ENCODE results near the gene MARK1.

MARK1 gene

DNA sequence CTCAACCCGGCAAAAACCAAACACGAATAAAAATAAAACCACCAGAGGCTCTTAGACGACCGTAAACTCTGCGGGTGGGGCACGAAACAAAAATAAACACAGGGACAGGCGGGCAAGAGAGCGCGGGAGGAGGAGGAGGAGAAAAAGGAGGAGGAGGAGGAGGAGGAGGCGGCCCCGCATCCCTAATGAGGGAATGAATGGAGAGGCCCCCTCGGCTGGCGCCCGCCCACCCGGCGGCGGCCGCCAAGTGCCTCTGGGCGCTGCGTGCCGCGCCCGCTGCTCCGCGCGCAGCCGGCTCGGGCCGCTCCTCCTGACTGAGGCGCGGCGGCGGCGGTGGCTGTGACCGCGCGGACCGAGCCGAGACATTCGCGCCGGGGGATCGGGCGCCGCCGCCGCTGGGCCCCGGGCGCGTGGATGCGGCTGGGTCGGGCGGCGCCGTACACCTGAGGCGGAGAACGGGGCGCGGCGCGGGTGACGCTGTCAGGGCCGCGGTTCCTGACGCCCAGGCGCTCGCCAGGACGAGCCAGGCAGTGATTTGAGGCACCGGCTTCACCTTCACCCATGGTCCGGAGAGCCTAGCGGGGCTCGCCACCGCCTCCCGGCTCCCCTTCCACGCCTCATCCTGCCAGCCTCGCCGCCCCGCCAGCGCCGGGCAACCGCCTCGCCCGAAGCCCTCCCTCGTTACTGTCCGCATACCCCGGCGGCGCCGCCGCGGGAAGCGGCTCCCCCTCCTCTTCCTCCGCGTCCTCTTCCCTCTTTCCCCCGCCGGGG, at the start of gene MARK1:
Gene MARK1 (plus strand): TSS at position 229 of the 771 bp plus-strand sequence. CDS start 687 bp downstream, outside the sequence.
- DNase-seq, result peak; percentile 57

DNA sequence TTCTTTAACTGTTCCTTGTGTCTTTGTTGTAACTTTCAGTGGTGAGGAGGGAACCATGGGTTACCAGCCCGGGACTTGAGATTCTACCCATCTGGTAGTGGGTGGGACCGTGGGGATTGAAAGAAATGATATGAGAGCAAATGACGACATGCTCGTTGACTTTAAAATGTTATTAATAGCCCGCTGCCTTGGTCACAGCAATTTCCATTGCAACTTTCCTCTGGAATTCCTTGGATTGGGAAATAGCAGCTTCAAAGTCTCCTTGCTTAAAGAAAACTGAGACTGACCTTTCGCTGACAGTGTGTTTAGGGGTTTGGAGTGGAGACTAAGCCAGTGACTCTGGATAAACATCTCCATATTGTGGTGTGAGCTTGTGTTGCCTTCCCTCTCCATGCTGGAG, 44.2 kb upstream of the MARK1 start:
- no peak for DNase-seq

DNA sequence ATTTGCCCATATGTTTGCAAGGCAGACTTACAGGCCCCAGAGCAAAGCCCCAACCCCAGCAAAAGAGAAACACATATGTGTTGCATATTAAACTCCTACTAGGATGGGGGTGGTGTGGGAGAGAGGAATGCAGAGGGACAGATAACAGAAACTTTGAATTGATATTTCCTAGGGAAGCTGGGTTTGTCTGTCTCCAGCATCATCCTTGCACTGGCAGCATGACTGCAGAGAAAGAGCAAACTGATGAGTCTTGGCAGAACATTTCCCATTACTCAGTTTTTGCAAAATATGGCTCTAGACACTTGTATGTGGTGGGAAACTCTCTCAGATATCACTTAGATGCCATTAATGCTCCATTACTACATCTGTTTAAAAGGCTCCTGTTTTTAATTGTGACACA, 43.8 kb upstream of the MARK1 start:
- DNase-seq, result no peak

DNA sequence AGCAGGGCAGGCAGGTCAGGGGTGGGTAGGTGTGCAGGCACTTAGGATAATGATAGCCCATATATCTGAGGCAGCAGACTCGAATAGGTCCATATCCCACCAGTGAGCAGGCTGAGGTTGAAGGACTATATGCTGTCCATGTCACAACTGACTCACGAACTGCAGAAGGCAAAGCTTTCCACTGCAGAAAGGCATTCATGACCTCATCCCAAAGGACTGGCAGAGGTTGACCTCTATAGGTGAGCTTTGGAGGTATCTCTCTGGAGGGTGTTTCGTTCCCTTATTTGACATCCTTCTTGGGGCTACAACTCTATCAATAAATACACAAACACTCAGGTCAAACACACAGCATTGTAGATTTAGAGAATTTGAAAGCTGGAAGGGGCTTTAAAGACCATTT, 42.8 kb upstream of the MARK1 start:
- no peak for DNase-seq

DNA sequence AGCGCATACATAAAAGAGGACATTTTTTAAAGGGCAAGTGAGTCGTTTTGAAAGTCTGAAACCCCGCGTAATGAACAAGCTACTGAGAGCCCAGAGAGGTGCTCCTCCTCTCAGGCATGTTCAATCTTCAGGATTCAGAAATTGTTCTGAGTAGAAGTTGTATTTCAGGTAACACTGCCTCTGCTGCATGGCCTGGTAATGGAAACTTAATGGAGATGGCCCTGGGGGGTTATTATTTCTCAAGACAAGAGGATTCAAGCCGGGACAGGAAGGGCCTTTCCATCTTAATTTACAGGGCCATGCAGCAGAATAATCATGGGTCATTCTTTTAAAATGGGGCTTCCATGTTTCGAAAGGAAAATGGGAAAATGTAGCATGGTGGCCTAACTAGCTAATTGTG, 42.1 kb upstream of the MARK1 start:
- DNase-seq, result no peak

DNA sequence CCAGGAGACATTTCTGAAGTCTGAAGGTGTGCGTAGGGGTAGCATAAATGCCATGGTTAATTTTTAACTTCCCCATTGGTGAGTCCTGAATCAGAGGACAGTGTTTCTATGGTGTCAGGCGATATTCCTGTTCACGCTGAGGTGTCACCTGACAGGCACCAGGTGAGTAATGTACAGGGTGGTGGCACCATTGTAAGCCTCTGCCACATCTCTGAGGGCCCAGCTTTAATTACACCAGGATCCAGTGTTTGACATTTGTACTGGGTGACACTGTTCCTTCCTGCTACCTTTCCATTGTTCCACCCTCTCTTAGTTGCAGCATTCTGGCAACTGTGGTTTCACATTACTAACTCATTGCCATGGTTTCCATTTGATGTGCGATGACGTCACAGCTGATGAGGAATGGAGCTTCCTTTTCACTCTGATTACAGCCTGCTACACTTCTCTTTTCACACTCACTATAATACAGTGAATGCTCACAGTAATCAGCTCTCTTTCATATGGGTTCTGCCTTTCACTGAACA, 40.6 kb upstream of the MARK1 start:
- peak; percentile 18 for DNase-seq

DNA sequence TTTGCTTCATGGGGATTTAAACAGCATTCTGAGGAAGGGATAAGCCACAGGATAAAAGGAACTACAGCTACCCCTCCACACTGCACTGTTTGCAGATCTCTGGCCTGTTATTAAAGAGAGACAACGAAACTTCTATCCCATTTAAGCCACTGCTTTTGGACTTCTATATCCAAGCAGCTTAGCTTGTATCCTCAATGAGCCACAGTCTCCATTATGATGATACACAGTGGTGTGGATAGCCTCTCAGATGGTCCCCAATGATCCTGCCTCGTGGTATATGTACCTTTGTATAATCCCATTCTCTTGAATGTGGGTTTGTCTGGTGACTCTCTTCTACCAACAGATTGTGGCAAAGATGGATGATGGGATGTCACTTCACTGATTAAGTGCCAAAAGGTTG, 36.0 kb upstream of the MARK1 start:
- DNase-seq, result no peak

DNA sequence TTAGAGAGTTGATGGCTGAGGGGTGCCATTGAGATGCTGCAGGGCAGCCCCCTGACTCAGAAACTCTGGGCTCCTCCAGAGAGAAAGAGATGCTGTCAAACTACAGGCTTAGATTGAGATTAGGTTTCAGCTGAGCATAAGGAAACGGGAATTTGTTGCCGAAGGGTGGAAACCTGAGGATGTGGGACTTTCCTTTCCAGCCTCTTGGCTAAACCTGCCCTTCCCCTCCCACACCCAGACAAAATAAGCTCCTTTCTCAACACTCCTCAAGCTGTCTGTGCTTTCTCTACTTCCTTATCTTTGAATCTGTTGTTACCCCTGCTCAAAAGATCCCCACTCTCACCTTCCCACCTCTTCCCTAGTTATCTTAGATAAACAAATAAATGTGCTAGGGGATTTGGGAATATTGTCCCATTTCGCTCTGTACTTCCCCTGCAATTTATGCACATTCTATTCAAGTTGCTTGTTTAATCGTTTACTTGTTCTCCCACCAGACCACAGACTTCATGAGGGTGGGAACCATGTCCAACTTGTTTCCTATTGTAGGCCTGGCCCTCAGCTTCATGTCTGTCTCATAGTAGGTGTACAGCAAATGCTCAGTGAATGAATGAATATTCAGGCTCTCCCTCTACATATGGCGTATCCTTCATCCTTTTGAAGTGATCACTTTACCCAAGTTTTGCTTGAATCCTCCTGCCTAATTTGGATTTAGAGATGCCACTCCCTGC, 30.6 kb upstream of the MARK1 start:
- DNase-seq, result no peak

DNA sequence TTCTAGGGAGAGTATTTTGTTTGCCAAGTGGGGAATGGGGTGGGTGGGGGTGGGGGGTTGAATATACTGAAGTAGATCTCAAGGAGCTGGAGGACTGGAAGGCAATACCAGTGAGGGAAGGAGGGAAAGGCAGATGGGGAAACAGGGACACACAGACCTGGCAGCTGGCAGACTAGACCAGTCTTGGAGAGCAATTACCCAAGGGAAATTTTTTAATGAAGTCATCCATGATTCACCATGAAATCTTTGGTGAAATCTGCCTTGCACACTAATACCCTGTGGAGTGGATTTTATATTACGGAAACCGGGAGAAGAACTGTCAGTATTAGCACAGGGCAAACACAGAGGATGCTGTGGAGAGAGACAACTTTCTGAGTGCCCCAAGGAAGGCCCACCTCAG, 29.7 kb upstream of the MARK1 start:
- DNase-seq, result no peak

DNA sequence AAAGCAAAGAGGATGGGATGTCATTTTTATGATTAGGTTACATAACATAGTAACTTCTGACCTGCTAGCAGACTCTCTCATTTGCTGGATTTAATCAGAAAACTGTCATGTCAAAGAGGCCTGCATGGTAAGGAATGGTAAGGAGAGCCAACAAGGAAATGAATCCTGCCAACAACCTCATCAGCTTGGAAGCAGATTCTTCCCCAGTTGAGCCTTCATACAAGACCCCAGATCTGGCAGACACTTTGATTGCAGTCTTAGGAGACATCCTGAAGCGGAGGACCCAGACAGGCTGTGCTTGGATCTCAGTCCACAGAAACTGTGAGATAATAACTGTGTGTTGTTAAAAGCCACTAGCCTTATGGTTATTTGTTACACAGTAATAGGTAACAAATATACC, 27.6 kb upstream of the MARK1 start:
- no peak for DNase-seq

DNA sequence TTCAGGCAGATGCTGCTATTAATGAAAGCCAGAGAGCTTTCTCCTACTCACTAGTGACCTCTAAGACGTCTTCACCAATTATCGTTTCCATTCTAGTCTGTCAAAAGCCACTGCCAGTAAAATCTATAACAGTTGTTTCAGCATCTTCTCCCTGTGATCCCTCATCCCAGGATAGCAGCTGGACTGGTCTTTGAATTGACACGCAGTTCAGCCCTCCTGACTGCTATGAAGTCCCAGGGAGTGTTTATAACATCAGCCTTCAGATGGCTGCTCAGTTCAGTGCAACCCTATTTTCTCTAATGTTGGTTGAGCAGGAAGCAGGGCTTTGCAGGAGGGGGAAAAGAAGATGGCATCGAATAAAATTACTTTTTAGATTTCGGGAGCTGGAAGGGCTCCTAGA, 23.6 kb upstream of the MARK1 start:
- DNase-seq, result no peak

DNA sequence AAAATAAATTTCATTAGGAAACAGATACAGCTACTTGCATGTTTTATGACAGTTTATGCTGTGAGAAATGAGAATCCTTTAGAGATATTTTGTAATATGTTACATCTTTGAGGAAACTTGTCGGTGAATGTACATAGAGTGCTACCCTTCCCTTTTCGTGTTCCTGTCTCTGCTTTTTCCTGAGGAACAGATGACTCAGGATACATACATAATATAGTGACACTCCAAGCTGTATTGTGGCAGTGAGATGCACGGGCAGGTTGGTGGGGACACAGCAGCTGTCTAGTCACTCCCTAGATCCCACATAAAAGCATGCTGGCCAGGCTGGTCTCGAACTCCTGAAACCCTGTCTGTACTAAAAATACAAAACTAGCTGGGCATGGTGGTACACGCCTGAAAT, 20.9 kb upstream of the MARK1 start:
- DNase-seq, result no peak

DNA sequence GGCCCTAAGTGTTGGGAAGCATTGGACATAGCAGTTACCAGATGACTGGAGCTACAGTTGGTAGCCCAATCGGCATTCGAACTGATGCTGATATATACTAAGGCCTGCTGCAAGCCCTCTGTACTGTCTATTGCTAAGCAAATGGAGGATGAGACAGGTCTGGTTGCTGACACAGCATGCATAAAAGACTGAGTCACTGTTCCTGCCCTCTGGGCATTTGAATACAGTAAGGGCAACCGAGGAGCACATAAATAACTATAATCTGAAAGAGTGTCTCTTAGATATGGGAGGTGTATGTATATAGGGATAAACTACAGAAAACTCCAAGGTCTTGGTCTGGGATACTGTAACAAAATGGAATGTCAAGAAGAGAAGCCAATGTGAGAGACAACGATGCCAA, 16.8 kb upstream of the MARK1 start:
- peak; percentile 24 for DNase-seq

DNA sequence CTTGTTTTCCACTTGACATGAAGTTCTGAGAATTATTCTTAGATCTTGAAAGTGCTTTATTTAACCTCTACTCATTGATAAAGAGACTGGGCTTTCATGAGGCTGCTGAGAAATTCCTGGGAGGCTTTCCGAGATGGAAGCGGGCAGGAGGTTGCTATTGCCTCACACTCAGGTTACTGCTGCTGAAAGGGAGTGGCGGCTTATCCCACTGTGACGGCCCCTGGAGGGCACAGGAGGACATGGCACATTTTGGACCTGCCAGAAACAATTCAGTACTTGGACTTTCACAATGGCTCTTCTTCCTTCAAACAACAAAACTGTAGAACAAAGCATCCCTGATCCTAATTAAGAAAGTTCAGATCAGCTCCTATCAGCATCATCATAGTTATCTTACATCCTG, 16.2 kb upstream of the MARK1 start:
- no peak for DNase-seq

DNA sequence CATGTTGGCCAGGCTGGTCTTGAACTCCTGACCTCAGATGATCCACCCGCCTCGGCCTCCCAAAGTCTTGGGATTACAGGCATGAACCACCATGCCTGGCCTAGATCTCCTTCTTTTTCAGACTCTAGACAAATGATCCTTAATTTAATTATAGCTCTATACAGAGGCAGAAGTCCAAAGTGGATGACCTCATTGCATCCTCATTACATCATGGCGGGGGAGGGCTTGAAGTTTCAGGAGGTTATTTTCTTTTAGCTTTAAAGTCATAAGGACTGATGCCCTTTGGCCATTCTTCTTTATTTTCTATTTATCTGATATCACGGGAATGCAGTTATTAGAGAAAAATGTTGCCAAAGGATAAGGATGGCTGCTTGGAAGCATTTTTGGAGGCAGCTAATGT, 14.1 kb upstream of the MARK1 start:
- DNase-seq, result no peak

DNA sequence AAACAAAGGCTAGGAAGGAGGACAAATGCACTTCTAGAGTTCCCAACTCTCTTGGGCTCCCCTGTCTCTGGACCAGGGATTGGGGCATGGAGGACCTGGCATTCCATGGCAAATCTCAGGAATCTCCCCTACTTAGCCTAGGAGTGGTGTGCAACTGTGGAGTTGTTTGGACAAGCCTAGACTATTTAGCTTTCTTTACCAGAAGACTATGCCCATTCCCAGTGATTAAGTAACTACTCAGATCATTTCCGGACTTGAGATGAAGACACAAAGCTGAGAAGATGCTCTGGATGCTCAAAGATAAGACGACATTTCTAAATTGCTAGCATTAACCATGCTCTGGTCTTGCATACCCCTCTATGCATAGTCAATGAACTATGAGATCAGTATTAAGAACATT, 13.7 kb upstream of the MARK1 start:
- no peak for DNase-seq

DNA sequence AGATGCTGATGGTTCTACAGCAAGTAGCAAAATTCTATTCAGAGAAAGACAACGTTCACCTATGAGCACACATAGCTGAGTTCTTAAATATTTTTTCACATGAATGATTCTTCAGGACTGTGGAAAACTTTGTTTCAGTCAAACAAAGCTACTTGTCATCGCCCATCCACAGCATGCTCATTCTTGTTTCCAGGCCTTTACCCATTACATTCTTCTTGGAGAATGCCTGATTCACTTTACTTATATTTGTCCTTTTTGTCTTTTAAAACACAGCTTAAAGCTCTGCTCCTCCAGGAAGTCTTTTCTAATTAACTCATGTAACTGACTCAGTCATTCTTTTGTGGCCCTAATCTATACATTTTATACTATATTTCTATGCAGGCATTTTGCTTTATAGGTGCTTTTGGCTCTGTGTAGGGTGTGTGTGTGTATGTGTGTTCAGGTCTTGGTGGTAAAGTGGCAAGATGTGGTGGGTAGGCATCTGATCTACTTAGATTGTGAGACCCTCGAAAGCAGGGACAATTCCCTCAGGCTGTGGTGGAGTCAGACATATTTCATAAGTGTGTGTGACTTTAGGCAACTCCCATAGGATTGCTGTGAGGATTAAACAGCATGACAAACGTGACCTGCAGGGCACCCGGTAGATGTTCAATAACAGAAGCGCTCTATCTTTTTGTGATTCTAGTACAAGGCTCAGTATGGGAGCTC, 11.8 kb upstream of the MARK1 start:
- DNase-seq, result no peak

DNA sequence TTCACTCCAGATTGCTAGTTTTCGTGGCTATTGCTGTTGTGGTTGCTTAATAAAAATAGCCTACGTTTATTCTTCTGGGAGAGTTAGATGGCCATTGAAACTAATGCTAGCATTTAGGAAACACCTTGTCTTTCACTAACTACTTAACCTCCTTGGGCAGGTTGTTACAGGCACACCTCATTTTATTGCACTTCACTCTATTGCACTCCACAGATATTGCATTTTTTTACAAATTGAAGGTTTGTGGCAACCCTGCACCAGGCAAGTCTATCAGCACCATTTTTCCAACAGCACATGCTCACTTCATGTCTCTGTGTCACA, 11.3 kb upstream of the MARK1 start:
- no peak for DNase-seq

DNA sequence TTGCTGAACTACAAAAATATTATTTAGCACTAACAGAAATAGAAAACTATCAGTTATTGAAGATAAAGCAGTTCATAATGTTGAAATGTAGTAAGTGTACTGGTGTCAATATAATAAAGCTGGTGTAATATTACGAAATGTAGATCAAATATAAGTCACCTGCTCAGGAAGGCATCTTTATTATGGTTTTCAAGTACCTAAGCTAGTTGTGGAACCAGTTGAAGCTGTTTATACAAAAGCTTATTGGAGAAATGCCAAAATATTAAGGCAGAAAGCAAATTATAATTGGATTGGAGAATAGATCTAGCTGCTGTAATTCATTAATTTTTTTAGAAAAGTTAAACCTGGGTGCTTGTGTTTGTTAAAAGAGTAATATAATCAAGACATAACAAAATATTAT, 6.2 kb upstream of the MARK1 start:
- no peak for DNase-seq

DNA sequence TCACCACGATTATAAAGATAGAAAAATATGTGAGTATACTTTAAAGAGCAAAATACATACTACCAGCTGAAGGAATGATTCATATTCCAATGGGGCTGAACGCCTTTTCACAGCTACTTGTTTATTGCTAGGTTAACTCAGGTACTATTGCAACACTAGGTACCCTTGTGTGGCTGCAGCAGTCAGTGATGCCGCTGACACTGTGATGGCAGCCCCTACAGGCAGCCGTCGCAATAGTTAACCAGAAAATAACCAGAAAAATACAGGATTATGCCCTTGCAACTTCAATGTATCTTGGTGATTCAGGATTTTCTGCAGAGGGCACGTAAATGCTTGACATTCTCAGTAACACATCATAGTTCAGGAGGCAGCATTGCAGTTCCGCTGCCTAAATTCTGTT, 1.6 kb upstream of the MARK1 start:
- DNase-seq, result peak; percentile 10

DNA sequence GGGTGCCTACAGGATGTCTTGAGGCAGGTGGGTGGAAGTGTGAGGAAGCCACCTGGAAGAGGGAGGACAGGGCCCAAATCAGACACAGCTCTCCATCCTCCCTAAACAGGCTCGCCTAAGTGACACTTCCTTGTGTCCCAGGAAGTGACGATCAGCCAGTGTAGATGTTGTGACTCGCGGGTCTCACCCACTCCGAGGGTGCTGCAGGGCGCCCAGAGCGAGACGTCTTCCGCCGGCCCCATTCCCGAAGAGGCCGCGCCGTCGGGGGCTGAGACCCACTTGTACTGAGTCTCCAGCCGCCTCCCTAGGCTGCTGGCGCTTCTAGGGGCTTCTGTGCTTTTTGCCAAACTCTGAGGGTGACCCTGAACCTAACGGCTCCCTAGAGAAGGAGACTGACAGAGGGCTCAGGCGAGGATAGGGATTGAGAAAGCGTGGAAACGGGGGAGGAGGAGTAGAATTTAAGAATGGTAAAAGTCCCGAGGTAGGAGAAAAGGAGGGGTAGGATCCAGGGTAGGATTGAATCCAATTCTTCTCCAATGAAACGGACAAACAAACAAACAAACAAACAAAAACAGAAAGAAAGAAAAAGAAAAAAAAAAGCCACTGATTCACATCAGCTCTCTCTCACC, 543 bp upstream of the MARK1 start:
- DNase-seq, result no peak

DNA sequence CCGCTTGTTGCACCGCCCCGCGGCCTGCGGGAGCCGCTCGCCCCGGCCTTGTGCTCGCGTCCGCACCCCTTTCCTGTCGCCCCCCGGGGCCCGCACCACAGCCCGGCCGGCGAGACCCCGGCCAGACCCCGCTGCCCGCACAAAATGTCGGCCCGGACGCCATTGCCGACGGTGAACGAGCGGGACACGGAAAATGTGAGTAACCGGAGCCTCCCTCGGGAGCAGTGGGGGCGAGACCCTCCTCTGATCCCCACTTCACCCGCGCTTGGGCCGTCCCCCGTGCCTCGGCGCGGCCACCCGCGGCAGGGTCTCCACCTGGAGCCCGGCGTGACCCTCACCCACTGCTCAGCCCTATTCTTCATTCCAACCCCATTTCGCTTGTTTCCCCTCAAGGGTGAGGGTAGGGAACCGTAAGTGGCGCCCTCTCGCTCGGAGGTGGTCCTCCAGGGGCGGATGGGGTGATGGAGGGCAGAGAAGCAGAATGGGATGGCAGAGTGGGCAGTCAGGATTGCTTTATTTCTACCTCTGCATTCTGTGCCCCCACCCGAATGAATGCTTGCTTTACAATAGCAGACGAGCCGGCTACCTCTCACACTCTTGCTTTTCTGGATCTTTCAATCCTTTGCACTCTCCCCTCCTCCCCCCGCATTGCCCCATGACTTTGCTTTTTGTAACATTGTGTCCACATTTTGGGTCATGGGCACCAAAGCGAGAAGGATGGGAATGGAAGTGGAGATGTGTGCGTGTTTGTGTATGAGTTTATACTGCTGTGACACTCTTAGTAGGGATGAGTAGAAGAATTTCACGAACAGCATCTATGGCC, 954 bp downstream of the MARK1 start:
- DNase-seq, result no peak

Measured in RPMI8226 (cell line).